ENCODE data around the gene DES.

The DES gene

GRCh38 chr2:219461047-219461514 lies 42.9 kb downstream of the DES start:
- peak overlapping the region; percentile 95 for H2BK12ac ChIP-seq (ENCODE audit: low read length)
- peak overlapping the region; percentile 94 for H3K14ac ChIP-seq (ENCODE audit: low read length)
- peak overlapping the region; percentile 19 for H2BK5ac ChIP-seq (ENCODE audit: low read length)
- no peaks in the 10 kb centered on the region for H3K36me3 ChIP-seq (replicated peaks in 1 of 2; ENCODE audit: control insufficient read depth in 2 of 2, insufficient read depth in 2 of 2, low read length in 2 of 2)
- peak overlapping the region; percentile 44 for H3K4me2 ChIP-seq (ENCODE audit: insufficient read depth, low read length, poor library complexity, severe bottlenecking)
- peak overlapping the region; percentile 81 for H2AFZ ChIP-seq (ENCODE audit: low read length)
- H3K27me3 ChIP-seq (ENCODE audit: control insufficient read depth in 3 of 3, insufficient read depth in 3 of 3, low read depth in 1 of 3, low read length in 3 of 3) = no peaks in the 10 kb centered on the region
- WGBS, 2 donors (ENCODE audit: extremely low coverage in 2 of 2, insufficient read length in 2 of 2, insufficient replicate concordance in 1 of 2) = no CpG with 5 or more reads among the region's 11 CpGs
- peak overlapping the region; percentile 98 for H3K23ac ChIP-seq (ENCODE audit: low read depth, low read length, poor library complexity)
- no peaks in the 10 kb centered on the region for H3K79me1 ChIP-seq (ENCODE audit: low read depth, low read length)
- peaks cover 24 to 27% of the 10 kb centered on the region in 2 donors for H3K4me1 ChIP-seq (ENCODE audit: control insufficient read depth in 2 of 2, insufficient read depth in 1 of 2, low read depth in 1 of 2, low read length in 2 of 2)
- H3K4ac ChIP-seq (ENCODE audit: low read length) = no peak overlapping the region
- peak overlapping the region; percentile 53 for H3K9ac ChIP-seq (ENCODE audit: low read depth, low read length, poor library complexity)
- peak overlapping the region; percentile 91 for H2BK15ac ChIP-seq (ENCODE audit: low read length)
- no peak overlapping the region for H4K8ac ChIP-seq (ENCODE audit: low read depth, low read length)
- peak overlapping the region; percentile 67 for H2BK120ac ChIP-seq (ENCODE audit: low read depth, low read length)
- peak overlapping the region; percentile 66 for H2AK5ac ChIP-seq (ENCODE audit: low read depth, low read length)
- H3K27ac ChIP-seq (replicated peaks; ENCODE audit: low read length) = no peak overlapping the region
- H3K18ac ChIP-seq (ENCODE audit: low read length) = peak overlapping the region; percentile 92
- H3K9me3 ChIP-seq (replicated peaks in 1 of 2; ENCODE audit: control insufficient read depth in 2 of 2, insufficient read depth in 1 of 2, low read depth in 1 of 2, low read length in 2 of 2) = no peaks in the 10 kb centered on the region
- peak overlapping the region in 1 of 2 donors; percentile 50 for H3K4me3 ChIP-seq (ENCODE audit: low read length in 2 of 2)
- H4K91ac ChIP-seq (ENCODE audit: low read depth, low read length, poor library complexity) = no peak overlapping the region
- DNase-seq (ENCODE audit: low spot score) = no peak

- no peak overlapping the region for H3K4me3 ChIP-seq (ENCODE audit: low read length in 2 of 2)
- peaks cover 25 to 27% of the 10 kb centered on the region in 2 donors for H3K4me1 ChIP-seq (ENCODE audit: control insufficient read depth in 2 of 2, insufficient read depth in 1 of 2, low read depth in 1 of 2, low read length in 2 of 2)
- H4K91ac ChIP-seq (ENCODE audit: low read depth, low read length, poor library complexity) = no peak overlapping the region
- H3K9me3 ChIP-seq (replicated peaks in 1 of 2; ENCODE audit: control insufficient read depth in 2 of 2, insufficient read depth in 1 of 2, low read depth in 1 of 2, low read length in 2 of 2) = no peaks in the 10 kb centered on the region
- DNase-seq (ENCODE audit: low spot score) = no peak
- H2BK12ac ChIP-seq (ENCODE audit: low read length) = peak overlapping the region; percentile 95
- H3K36me3 ChIP-seq (replicated peaks in 1 of 2; ENCODE audit: control insufficient read depth in 2 of 2, insufficient read depth in 2 of 2, low read length in 2 of 2) = no peaks in the 10 kb centered on the region
- H3K4me2 ChIP-seq (ENCODE audit: insufficient read depth, low read length, poor library complexity, severe bottlenecking) = no peak overlapping the region
- H3K14ac ChIP-seq (ENCODE audit: low read length) = peak overlapping the region; percentile 94
- H3K27me3 ChIP-seq (ENCODE audit: control insufficient read depth in 3 of 3, insufficient read depth in 3 of 3, low read depth in 1 of 3, low read length in 3 of 3) = no peaks in the 10 kb centered on the region
- peak overlapping the region; percentile 92 for H3K18ac ChIP-seq (ENCODE audit: low read length)
- H3K79me1 ChIP-seq (ENCODE audit: low read depth, low read length) = no peaks in the 10 kb centered on the region
- H3K27ac ChIP-seq (replicated peaks; ENCODE audit: low read length) = no peak overlapping the region
- no CpG with 5 or more reads among the region's 14 CpGs for WGBS, 2 donors (ENCODE audit: extremely low coverage in 2 of 2, insufficient read length in 2 of 2, insufficient replicate concordance in 1 of 2)
- no peak overlapping the region for H3K4ac ChIP-seq (ENCODE audit: low read length)
- no peak overlapping the region for H2AFZ ChIP-seq (ENCODE audit: low read length)
- H4K8ac ChIP-seq (ENCODE audit: low read depth, low read length) = no peak overlapping the region
- no peak overlapping the region for H2BK120ac ChIP-seq (ENCODE audit: low read depth, low read length)
- peak overlapping the region; percentile 53 for H3K9ac ChIP-seq (ENCODE audit: low read depth, low read length, poor library complexity)
- H3K23ac ChIP-seq (ENCODE audit: low read depth, low read length, poor library complexity) = no peak overlapping the region
- H2AK5ac ChIP-seq (ENCODE audit: low read depth, low read length) = peak overlapping the region; percentile 66
- peak overlapping the region; percentile 19 for H2BK5ac ChIP-seq (ENCODE audit: low read length)
- H2BK15ac ChIP-seq (ENCODE audit: low read length) = peak overlapping the region; percentile 91
Measured at GRCh38 chr2:219461669-219462068, 43.5 kb downstream of the DES start.

- no peak overlapping the region for H3K4me2 ChIP-seq (ENCODE audit: insufficient read depth, low read length, poor library complexity, severe bottlenecking)
- no peak overlapping the region for H3K9ac ChIP-seq (ENCODE audit: low read depth, low read length, poor library complexity)
- WGBS, 2 donors (ENCODE audit: extremely low coverage in 2 of 2, insufficient read length in 2 of 2, insufficient replicate concordance in 1 of 2) = no CpG with 5 or more reads among the region's 9 CpGs
- peak overlapping the region; percentile 66 for H2AK5ac ChIP-seq (ENCODE audit: low read depth, low read length)
- H3K9me3 ChIP-seq (replicated peaks in 1 of 2; ENCODE audit: control insufficient read depth in 2 of 2, insufficient read depth in 1 of 2, low read depth in 1 of 2, low read length in 2 of 2) = no peaks in the 10 kb centered on the region
- H2BK5ac ChIP-seq (ENCODE audit: low read length) = no peak overlapping the region
- no peak overlapping the region for H4K8ac ChIP-seq (ENCODE audit: low read depth, low read length)
- no peak overlapping the region for H2AFZ ChIP-seq (ENCODE audit: low read length)
- no peak for DNase-seq (ENCODE audit: low spot score)
- no peaks in the 10 kb centered on the region for H3K36me3 ChIP-seq (replicated peaks in 1 of 2; ENCODE audit: control insufficient read depth in 2 of 2, insufficient read depth in 2 of 2, low read length in 2 of 2)
- H3K14ac ChIP-seq (ENCODE audit: low read length) = no peak overlapping the region
- H3K27me3 ChIP-seq (ENCODE audit: control insufficient read depth in 3 of 3, insufficient read depth in 3 of 3, low read depth in 1 of 3, low read length in 3 of 3) = no peaks in the 10 kb centered on the region
- no peak overlapping the region for H3K18ac ChIP-seq (ENCODE audit: low read length)
- H3K4me1 ChIP-seq (ENCODE audit: control insufficient read depth in 2 of 2, insufficient read depth in 1 of 2, low read depth in 1 of 2, low read length in 2 of 2) = peaks cover 25 to 27% of the 10 kb centered on the region in 2 donors
- no peak overlapping the region for H2BK15ac ChIP-seq (ENCODE audit: low read length)
- H3K4ac ChIP-seq (ENCODE audit: low read length) = peak overlapping the region; percentile 71
- H2BK12ac ChIP-seq (ENCODE audit: low read length) = no peak overlapping the region
- H4K91ac ChIP-seq (ENCODE audit: low read depth, low read length, poor library complexity) = no peak overlapping the region
- no peak overlapping the region for H3K4me3 ChIP-seq (ENCODE audit: low read length in 2 of 2)
- no peak overlapping the region for H2BK120ac ChIP-seq (ENCODE audit: low read depth, low read length)
- peaks cover 3% of the 10 kb centered on the region for H3K79me1 ChIP-seq (ENCODE audit: low read depth, low read length)
- no peak overlapping the region for H3K23ac ChIP-seq (ENCODE audit: low read depth, low read length, poor library complexity)
- H3K27ac ChIP-seq (replicated peaks; ENCODE audit: low read length) = no peak overlapping the region
Measured at GRCh38 chr2:219462349-219462748, 44.2 kb downstream of the DES start.

GRCh38 chr2:219464286-219465032 lies 46.3 kb downstream of the DES start:
- no peak for DNase-seq (ENCODE audit: low spot score)
- H3K27ac ChIP-seq (replicated peaks; ENCODE audit: low read length) = no peak overlapping the region
- H3K4me3 ChIP-seq (ENCODE audit: low read length in 2 of 2) = no peak overlapping the region
- no peak overlapping the region for H2AFZ ChIP-seq (ENCODE audit: low read length)
- no peaks in the 10 kb centered on the region for H3K9me3 ChIP-seq (replicated peaks in 1 of 2; ENCODE audit: control insufficient read depth in 2 of 2, insufficient read depth in 1 of 2, low read depth in 1 of 2, low read length in 2 of 2)
- no peak overlapping the region for H4K8ac ChIP-seq (ENCODE audit: low read depth, low read length)
- no peak overlapping the region for H2BK15ac ChIP-seq (ENCODE audit: low read length)
- no peak overlapping the region for H4K91ac ChIP-seq (ENCODE audit: low read depth, low read length, poor library complexity)
- peak overlapping the region; percentile 35 for H2AK5ac ChIP-seq (ENCODE audit: low read depth, low read length)
- no peak overlapping the region for H3K4ac ChIP-seq (ENCODE audit: low read length)
- no peak overlapping the region for H2BK120ac ChIP-seq (ENCODE audit: low read depth, low read length)
- H3K23ac ChIP-seq (ENCODE audit: low read depth, low read length, poor library complexity) = no peak overlapping the region
- H3K9ac ChIP-seq (ENCODE audit: low read depth, low read length, poor library complexity) = no peak overlapping the region
- peaks cover 18 to 21% of the 10 kb centered on the region in 2 donors for H3K4me1 ChIP-seq (ENCODE audit: control insufficient read depth in 2 of 2, insufficient read depth in 1 of 2, low read depth in 1 of 2, low read length in 2 of 2)
- WGBS, 2 donors (ENCODE audit: extremely low coverage in 2 of 2, insufficient read length in 2 of 2, insufficient replicate concordance in 1 of 2) = no CpG with 5 or more reads among the region's 21 CpGs
- no peak overlapping the region for H2BK5ac ChIP-seq (ENCODE audit: low read length)
- no peaks in the 10 kb centered on the region for H3K36me3 ChIP-seq (replicated peaks in 1 of 2; ENCODE audit: control insufficient read depth in 2 of 2, insufficient read depth in 2 of 2, low read length in 2 of 2)
- H3K4me2 ChIP-seq (ENCODE audit: insufficient read depth, low read length, poor library complexity, severe bottlenecking) = no peak overlapping the region
- no peaks in the 10 kb centered on the region for H3K27me3 ChIP-seq (ENCODE audit: control insufficient read depth in 3 of 3, insufficient read depth in 3 of 3, low read depth in 1 of 3, low read length in 3 of 3)
- peaks cover 5% of the 10 kb centered on the region for H3K79me1 ChIP-seq (ENCODE audit: low read depth, low read length)
- peak overlapping the region; percentile 21 for H3K14ac ChIP-seq (ENCODE audit: low read length)
- H3K18ac ChIP-seq (ENCODE audit: low read length) = no peak overlapping the region
- H2BK12ac ChIP-seq (ENCODE audit: low read length) = no peak overlapping the region
